Colonic mucosa (tissue), 4 donors: ENCODE results near the gene TIFAB. TPM values are rescaled to one million over a fixed set of nuclear protein-coding genes. Genes with fewer than 3 reads are reported as not detected.
"Not testable (repeated sequence)": the region's sequence is repeated elsewhere in the genome, so short reads cannot be mapped to it uniquely, and the experiment has no call there.

ENCODE experiments used
- DNase-seq: peaks from one replicate; pipeline ENCODE4 v3.0.0-alpha.2; 2020
- H3K27ac ChIP-seq: fragments of 200-600 bp; one replicate; pipeline ENCODE4 v1.8.0; 2021
- H3K27me3 ChIP-seq: fragments of 200-600 bp; one replicate; pipeline ENCODE4 v1.8.0; 2021
- H3K36me3 ChIP-seq: fragments of 200-600 bp; one replicate; pipeline ENCODE4 v1.8.0; 2021
- H3K4me1 ChIP-seq: fragments of 200-600 bp; one replicate; pipeline ENCODE4 v1.8.0; 2021; ENCODE audit warnings: mild to moderate bottlenecking
- H3K4me3 ChIP-seq: fragments of 200-600 bp; one replicate; pipeline ENCODE4 v1.8.0; 2021
- H3K9ac ChIP-seq, 2 donors: one replicate each; pipeline ENCODE4 v1.7.0; 2013; ENCODE audit warnings: control low read depth in 2 of 2, low read depth in 2 of 2, low read length in 2 of 2
- H3K9me3 ChIP-seq: fragments of 200-600 bp; one replicate; pipeline ENCODE4 v1.8.0; 2021
- intact Hi-C: fragments of 100-400 bp; cut with DNase I; formaldehyde crosslinking; loops from one replicate; pipeline ENCODE4 v1.14.1; 2022
- total RNA-seq, 2 donors: library from RNA; stranded (reverse); fragmentation: NEBNext Ultra II Directional in 1 of 2; extraction: Animal tissue kit (Norgen Biotek cat#: 25700) in 1 of 2; gene quantifications; one replicate each; pipeline ENCODE4 v1.2.1, GENCODE V29; 2021
- TF ChIP-seq, protein P1 (sequence below): fragments of 200-600 bp; IDR thresholded peaks from one replicate; pipeline ENCODE4 v1.8.0; 2022; ENCODE audit warnings: antibody characterized with exemption, mild to moderate bottlenecking
- donor health status: healthy.
- donor health status: DM: no; HTN: no; CAD: no.
- donor health status: DM: no; HTN: no; CAD: no.

Gene TIFAB, protein sequence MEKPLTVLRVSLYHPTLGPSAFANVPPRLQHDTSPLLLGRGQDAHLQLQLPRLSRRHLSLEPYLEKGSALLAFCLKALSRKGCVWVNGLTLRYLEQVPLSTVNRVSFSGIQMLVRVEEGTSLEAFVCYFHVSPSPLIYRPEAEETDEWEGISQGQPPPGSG
- under 1 TPM; 0.07 to 0.42 TPM for total RNA-seq

DNA sequence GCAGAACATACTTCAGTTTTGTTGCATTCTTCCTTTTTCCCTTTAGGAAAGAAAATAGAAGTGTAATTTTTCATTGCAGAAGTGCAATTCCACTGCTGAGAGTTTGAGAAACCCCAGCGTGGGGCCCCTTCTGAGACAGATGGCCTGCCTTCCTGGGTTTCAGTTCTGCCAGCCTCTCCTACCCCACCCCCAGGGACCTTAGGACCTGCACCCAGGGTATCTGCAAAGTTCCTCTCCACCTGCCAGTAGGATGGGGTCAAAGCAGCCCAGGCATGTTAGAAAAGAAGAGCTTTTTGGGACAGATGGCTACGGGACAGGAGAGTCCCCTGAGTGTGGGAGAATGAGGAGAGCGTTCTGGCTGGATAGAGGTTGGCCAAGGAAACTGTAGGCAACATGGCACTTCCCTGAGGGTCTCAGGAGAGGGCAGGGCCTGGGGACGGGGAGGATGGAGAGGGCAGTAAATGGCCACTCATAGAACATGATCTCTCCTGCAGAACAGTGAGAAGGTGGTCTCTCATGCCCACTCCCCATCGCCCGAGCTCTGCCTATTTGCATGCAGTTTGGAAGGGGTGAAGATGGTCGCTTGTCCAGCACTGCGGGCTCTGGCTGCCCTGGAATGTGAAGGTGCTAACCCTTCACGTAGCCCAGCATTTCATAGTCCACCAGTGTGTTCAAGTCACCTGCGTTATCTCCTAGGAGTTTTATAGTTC, at the start of gene TIFAB:
Gene TIFAB, minus strand, starts transcription at position 31 of the 710 bp plus-strand sequence. CDS start 2,412 bp downstream, outside the sequence.
- H3K4me3 ChIP-seq: no peak within 1 kb of the TSS
- H3K9me3 ChIP-seq: no peaks in the 10 kb centered on the region
- TF ChIP-seq, protein P1, sequence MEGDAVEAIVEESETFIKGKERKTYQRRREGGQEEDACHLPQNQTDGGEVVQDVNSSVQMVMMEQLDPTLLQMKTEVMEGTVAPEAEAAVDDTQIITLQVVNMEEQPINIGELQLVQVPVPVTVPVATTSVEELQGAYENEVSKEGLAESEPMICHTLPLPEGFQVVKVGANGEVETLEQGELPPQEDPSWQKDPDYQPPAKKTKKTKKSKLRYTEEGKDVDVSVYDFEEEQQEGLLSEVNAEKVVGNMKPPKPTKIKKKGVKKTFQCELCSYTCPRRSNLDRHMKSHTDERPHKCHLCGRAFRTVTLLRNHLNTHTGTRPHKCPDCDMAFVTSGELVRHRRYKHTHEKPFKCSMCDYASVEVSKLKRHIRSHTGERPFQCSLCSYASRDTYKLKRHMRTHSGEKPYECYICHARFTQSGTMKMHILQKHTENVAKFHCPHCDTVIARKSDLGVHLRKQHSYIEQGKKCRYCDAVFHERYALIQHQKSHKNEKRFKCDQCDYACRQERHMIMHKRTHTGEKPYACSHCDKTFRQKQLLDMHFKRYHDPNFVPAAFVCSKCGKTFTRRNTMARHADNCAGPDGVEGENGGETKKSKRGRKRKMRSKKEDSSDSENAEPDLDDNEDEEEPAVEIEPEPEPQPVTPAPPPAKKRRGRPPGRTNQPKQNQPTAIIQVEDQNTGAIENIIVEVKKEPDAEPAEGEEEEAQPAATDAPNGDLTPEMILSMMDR: no peak
- no peak for DNase-seq
- intact Hi-C loops: no loop called here
- no peak within 1 kb of the TSS for H3K27ac ChIP-seq
- no peaks in the 10 kb centered on the region for H3K27me3 ChIP-seq
- H3K9ac ChIP-seq: no peak within 1 kb of the TSS
- H3K36me3 ChIP-seq: no peaks in the 10 kb centered on the region
- no peaks in the 10 kb centered on the region for H3K4me1 ChIP-seq

DNA sequence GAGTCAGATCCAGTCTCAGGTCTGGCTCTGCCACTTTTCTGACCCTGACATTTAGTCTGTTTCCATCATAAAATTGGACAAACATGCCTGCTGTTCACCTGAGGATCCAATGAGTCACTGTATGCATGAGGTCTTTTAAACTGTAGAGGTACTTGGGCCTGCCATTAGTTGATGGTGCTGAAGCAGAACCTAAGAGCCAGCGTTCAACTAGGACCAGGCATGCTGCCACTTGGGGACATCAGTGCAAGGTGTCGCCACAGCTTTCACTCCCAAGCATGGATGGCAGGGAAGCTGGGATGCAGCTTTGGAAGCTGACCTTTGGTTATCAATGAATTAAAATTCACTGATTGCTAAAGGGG, 46.5 kb upstream of the TIFAB start:
- Histone ChIP-seq H3K36me3 (no peaks in the 10 kb centered on the region), H3K4me1 (no peaks in the 10 kb centered on the region), H3K4me3 (no peak overlapping the region), H3K27ac (no peak overlapping the region), H3K27me3 (no peaks in the 10 kb centered on the region), H3K9ac (no peak overlapping the region), H3K9me3 (no peaks in the 10 kb centered on the region)
- DNase-seq: no peak
- intact Hi-C loops: no loop called here
- TF ChIP-seq, protein P1: no peak

DNA sequence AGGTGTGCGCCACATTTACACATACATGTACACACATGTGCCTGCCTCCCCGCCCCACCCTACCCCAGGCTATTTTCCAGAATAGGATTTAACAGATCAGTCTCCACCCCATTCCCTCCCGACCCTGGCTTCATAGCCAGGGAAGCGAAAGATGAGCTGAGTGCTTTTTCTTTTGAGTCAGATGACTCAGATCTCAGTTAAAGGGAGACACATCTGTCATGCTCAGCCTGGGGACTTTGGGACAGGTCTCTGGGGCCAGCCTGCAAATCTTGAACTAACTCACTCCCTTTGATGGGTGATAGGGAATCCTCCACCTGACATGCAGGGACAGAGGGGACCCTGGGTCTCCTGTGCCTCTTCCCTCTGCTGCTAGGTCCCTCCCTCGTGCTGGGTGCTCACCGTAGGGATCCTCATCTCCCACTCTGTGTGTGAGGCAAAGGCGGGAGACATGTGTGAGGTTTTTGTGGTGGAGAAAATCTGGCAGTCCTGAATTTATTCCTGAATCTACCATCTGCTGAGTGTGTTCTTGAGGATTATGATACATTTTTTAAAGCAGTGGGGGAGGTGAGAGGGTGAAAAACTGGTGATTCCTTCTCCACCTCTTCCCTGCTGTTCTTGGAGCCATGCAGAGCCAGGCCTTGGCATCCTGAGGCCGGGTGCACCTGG, 46.0 kb upstream of the TIFAB start:
- no peaks in the 10 kb centered on the region for H3K9me3 ChIP-seq
- TF ChIP-seq, protein P1: no peak
- no peaks in the 10 kb centered on the region for H3K4me1 ChIP-seq
- no peaks in the 10 kb centered on the region for H3K27me3 ChIP-seq
- H3K9ac ChIP-seq: no peak overlapping the region
- no peak for DNase-seq
- intact Hi-C loops: no loop called here
- no peaks in the 10 kb centered on the region for H3K36me3 ChIP-seq
- H3K27ac ChIP-seq: no peak overlapping the region
- H3K4me3 ChIP-seq: no peak overlapping the region

DNA sequence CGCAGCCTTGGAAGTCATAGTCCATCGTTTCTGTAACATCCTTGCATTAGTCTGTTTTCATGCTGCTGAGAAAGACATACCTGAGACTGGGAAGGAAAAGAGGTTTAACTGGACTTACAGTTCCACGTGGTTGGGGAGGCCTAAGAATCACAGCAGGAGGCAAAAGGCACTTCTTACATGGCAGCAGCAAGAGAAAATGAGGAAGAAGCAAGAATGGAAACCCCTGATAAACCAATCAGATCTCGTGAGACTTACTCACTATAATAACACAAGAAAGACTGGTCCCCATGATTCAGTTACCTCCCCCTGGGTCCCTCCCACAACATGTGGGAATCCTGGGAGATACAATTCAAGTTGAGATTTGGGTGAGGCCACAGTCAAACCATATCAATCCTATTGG, 43.4 kb upstream of the TIFAB start:
- H3K27ac ChIP-seq, H3K4me1 ChIP-seq, intact Hi-C loops, DNase-seq, H3K36me3 ChIP-seq, H3K4me3 ChIP-seq, H3K9me3 ChIP-seq, H3K9ac ChIP-seq: not testable (repeated sequence)
- peaks cover 22% of the 10 kb centered on the region for H3K27me3 ChIP-seq

DNA sequence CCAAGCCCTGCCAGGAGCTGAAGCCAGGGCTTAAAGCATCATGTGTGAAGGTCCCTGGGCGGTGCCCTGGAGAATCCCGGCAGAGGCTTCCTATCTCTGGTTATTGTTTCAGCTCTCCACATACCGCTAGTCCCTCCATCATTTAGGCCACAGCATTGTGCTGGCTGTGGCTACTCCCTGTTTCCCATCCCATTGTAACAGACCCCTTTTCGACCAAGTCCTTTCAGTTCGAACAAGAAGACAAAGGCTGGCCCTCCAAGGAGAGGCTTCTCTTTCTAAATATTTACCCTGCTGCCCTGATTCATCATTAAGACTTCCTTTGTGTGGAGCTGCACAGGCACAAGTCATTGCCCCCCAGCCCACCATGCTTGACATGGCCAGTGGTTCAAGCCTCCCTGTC, 42.0 kb upstream of the TIFAB start:
- Histone ChIP-seq H3K4me3 (no peak overlapping the region), H3K4me1 (no peaks in the 10 kb centered on the region), H3K9me3 (no peaks in the 10 kb centered on the region), H3K9ac (no peak overlapping the region), H3K36me3 (no peaks in the 10 kb centered on the region), H3K27me3 (peaks cover 35% of the 10 kb centered on the region), H3K27ac (no peak overlapping the region)
- DNase-seq: no peak
- intact Hi-C loops: no loop called here
- TF ChIP-seq, protein P1: no peak
